Body of pancreas (tissue), 4 donors: ENCODE data around the gene ARID4B.

Source experiments
- POLR2A ChIP-seq, 3 donors: fragments of 450-650 bp; IDR thresholded peaks; one replicate each; pipeline ENCODE4 v1.6.1; 2016; ENCODE audit warnings: antibody characterized with exemption in 3 of 3, mild to moderate bottlenecking in 2 of 3
- TF ChIP-seq, protein P1 (sequence below), 7 experiments: fragments of 450-650 bp in 4 of 7; fragments of 200-600 bp in 3 of 7; sonication (generic) in 3 of 7; IDR thresholded peaks; one replicate each; pipeline ENCODE4 v1.5.1; 2016 to 2019; ENCODE audit warnings: antibody characterized with exemption in 7 of 7

DNA sequence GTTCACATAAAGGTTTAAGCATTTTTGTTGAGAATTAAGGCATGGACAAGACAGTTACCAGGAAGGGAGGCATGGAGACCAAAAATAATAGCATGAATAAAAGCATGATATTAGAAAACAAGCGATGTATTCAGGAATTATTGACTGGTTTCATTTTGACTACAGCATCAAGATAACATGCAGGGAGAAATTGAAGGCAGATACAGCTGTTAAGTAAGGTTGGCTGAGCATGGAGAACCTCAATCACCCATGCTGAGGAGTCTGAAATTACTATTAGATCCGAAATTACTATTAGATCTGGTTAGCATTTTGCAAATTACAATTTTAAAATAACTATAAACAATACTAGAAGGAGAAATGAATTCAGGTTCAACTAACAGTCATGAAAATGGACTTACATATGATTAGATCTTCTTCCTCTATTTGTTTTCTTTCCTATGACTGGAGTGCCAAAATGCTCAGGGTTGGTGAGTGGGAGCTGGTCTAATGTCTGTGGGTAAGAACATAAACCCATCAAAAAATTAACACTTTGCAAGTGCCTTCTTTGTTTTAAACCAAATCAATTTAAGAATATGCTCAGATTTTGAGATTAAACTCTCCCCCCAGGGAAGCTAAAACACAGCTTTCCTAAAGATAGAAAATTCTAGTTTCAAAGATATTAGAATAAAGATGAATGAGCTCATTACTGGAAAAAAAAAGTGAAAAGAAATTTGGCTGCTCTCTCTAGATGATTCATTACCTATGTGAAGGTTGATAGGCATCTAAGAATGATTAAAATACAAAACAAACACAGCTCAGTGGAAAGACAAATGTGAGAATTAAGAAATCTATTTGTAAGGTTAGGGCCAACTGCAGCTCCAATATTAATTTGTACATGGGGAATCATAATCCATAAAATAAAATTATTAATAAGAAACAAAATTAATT, 81.7 kb downstream of the ARID4B start:
- TF ChIP-seq, protein P1, sequence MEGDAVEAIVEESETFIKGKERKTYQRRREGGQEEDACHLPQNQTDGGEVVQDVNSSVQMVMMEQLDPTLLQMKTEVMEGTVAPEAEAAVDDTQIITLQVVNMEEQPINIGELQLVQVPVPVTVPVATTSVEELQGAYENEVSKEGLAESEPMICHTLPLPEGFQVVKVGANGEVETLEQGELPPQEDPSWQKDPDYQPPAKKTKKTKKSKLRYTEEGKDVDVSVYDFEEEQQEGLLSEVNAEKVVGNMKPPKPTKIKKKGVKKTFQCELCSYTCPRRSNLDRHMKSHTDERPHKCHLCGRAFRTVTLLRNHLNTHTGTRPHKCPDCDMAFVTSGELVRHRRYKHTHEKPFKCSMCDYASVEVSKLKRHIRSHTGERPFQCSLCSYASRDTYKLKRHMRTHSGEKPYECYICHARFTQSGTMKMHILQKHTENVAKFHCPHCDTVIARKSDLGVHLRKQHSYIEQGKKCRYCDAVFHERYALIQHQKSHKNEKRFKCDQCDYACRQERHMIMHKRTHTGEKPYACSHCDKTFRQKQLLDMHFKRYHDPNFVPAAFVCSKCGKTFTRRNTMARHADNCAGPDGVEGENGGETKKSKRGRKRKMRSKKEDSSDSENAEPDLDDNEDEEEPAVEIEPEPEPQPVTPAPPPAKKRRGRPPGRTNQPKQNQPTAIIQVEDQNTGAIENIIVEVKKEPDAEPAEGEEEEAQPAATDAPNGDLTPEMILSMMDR (IDR thresholded peaks at IDR 0.05): no peak
- TF ChIP-seq POLR2A (IDR thresholded peaks at IDR 0.05): no peak
